GM06990 (cell line): ENCODE results near the gene MAN1A1.

Experiments
- DNase-seq: peaks from one replicate; pipeline ENCODE4 v3.0.0-alpha.2; 2011; ENCODE audit not compliant: insufficient read length; ENCODE audit errors: extremely low read depth
- H3K27me3 ChIP-seq: replicated peaks from 2 replicates; pipeline ENCODE4 v1.6.0; 2011; ENCODE audit warnings: low read length; ENCODE audit not compliant: control insufficient read depth, insufficient read depth
- H3K36me3 ChIP-seq: 2 replicates; pipeline ENCODE4 v1.5.1; 2011; ENCODE audit warnings: low read length; ENCODE audit not compliant: control insufficient read depth, insufficient read depth
- H3K4me3 ChIP-seq: replicated peaks from 2 replicates; pipeline ENCODE4 v1.5.1; 2011; ENCODE audit warnings: low read depth, mild to moderate bottlenecking, control low read depth, low read length
- TF ChIP-seq, protein P1 (sequence below): IDR thresholded peaks from 2 replicates; pipeline ENCODE4 v1.5.1; 2011; ENCODE audit warnings: low read length, control low read depth, mild to moderate bottlenecking, inconsistent platforms; ENCODE audit not compliant: insufficient read depth, poor library complexity, severe bottlenecking

MAN1A1 gene

DNA sequence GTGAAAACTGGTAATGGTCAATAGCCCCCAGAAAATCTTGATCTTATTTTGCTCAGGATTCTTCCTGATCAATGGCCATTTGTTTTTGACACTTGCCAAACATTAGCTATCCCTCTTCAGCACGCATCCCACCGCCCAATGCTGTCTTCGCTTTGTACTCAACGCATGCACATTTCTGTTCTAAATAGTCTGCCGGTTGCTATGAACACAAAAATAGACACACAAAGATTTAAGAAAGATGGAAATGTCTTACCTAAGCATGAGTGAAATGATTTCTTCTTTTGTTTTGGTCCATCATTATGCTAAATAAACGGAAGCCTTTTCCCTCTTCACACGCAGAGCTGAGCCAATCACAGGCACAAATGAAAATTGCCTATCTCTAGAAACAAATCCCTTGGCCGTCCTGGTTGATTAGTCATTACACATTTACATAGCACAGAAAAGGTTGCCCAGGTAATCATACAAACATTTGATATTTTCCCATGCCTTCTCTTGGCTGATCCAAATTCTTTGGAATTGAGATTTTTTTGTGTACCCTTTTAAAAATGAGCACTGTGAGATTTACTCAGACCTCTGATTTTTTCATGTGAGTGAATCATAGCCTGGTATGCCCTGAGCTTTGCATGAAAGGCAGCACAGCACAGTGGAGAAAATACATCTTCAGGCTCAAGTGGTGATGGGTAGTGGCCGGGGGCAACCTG lies 200.6 kb downstream of the MAN1A1 start:
- no peak for DNase-seq
- H3K36me3 ChIP-seq, result no peaks in the 10 kb centered on the region
- H3K4me3 ChIP-seq, result no peak overlapping the region
- TF ChIP-seq, protein P1, sequence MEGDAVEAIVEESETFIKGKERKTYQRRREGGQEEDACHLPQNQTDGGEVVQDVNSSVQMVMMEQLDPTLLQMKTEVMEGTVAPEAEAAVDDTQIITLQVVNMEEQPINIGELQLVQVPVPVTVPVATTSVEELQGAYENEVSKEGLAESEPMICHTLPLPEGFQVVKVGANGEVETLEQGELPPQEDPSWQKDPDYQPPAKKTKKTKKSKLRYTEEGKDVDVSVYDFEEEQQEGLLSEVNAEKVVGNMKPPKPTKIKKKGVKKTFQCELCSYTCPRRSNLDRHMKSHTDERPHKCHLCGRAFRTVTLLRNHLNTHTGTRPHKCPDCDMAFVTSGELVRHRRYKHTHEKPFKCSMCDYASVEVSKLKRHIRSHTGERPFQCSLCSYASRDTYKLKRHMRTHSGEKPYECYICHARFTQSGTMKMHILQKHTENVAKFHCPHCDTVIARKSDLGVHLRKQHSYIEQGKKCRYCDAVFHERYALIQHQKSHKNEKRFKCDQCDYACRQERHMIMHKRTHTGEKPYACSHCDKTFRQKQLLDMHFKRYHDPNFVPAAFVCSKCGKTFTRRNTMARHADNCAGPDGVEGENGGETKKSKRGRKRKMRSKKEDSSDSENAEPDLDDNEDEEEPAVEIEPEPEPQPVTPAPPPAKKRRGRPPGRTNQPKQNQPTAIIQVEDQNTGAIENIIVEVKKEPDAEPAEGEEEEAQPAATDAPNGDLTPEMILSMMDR, result no peak
- no peaks in the 10 kb centered on the region for H3K27me3 ChIP-seq

DNA sequence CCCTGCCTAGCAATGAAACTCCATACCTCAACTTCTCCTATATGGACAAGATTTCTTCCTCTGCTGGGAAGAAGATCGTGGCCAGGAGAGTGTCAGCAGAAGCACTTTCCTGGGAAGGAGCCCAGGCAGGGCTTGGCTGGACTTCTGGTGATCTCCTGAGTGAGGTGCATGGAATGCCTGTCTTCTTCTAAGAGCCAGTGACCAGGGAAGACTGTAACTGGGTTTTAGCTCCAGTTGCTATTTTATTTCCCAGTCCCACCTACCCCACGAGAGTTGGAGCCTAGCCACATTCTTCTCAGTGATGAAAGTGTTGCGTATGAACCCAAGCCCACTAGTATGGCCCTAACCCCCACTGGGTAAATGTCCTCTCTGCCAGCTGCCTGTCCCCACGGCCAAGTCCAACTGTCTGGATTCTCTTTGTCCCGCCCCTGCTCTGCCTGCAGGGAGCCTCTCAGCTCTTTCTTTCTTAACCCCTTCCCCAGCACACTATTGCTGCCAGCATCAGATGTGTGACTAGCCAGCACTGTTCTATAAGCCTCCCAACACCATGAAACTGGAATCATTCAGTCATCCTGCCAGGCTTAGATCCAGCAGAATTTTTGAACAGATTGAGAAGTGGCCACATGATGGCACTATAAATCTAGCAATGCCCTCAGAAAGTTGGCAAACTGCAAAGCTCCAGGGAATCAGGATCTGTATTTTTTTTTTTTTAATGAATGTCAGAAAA lies 201.3 kb downstream of the MAN1A1 start:
- TF ChIP-seq, protein P1, result peak; percentile 48
- no peak overlapping the region for H3K4me3 ChIP-seq
- no peaks in the 10 kb centered on the region for H3K36me3 ChIP-seq
- no peak for DNase-seq
- no peaks in the 10 kb centered on the region for H3K27me3 ChIP-seq

DNA sequence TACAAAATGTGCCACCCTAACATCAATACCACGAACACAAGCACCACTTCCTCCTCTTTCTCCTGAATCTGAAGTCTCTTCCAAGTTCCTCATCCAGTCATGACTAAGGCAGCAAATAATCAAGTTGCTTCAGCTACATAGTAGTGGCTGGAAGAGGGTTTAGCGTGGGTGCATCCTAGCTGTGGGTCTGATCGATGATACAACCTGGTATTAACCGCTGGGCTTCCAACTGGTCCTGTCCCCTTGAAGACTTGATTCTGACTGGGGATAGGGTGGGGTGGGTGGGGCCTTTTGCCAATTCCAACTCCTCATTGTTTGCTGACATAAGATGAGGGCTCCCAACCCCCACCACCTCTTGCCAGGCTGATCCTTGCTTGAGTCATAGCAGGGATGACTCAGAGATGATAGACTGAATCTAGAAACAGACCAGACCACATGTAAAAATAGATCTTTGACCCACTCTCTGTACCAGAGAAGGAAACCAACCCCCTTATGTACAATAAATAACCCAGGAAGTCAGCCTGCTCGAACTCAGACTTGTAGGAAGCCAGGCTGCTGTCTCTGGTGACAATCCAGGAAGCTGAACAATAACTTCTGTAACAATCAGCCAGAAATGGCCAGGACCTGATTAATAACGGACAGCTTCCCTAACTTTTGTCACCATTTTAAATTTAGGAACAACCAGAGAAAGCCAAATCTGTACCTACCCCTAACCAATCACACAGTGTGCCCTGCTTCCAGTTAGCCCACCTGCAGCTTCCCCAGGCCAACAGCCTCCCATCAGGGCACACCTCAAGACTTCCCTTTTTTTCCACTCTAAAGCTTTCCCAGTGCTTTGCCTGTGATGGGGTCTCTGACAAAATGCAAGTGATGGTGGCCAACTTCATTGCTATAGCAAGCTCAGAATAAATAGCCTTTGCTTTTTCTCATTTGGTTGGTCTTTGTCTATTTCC lies 202.2 kb downstream of the MAN1A1 start:
- Histone ChIP-seq H3K4me3 (no peak overlapping the region), H3K27me3 (no peaks in the 10 kb centered on the region), H3K36me3 (no peaks in the 10 kb centered on the region)
- peak; percentile 42 for DNase-seq
- TF ChIP-seq, protein P1, result no peak

DNA sequence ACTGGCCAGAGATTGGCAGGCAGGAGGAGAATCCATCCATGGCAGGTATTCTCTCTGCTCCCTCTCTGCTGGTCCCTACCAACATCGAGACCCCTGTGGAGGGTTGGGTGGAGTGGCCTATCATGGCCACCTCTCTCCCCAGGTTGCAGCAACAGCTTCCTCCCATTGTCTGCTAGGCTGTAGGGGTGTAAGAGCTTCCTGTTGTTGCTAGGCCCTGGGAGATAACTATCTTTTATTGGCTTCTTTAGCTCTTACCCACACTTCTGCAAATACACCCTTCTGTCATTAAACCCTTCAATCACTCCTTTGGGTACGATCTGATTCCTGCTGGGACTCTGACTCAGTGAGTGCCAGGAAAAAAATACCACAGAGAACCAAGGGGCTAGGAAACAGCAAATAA lies 204.4 kb downstream of the MAN1A1 start:
- no peaks in the 10 kb centered on the region for H3K36me3 ChIP-seq
- no peak for DNase-seq
- no peak overlapping the region for H3K4me3 ChIP-seq
- H3K27me3 ChIP-seq, result no peaks in the 10 kb centered on the region; the same call in 1 of the 2 replicates
- TF ChIP-seq, protein P1, result no peak

DNA sequence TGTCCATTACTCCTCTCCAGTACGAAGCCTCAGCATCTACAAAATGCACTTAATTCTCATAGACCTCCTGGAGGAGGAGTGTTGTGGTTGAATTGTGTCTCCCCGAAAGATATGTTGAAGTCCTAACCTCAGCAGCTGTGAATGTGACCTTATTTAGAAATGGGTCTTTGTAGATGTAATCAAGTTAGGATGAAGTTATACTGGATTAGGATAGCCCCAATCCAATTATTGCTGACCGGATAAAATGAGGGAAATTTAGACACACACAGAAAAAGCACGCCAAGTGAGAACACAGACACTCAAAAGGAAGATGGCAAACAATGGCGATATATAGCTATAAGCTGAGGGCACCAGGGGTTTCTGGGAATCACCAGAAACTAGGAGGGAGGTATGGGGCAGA lies 206.9 kb downstream of the MAN1A1 start:
- no peak for DNase-seq
- Histone ChIP-seq H3K4me3 (no peak overlapping the region), H3K27me3 (no peaks in the 10 kb centered on the region; the same call in 1 of the 2 replicates), H3K36me3 (no peaks in the 10 kb centered on the region)
- TF ChIP-seq, protein P1, result no peak
